Glutamatergic neuron (in vitro differentiated cells): ENCODE measurements around the gene SLC43A2. TPM values are rescaled to one million over a fixed set of nuclear protein-coding genes. Genes with fewer than 3 reads are reported as not detected.

Source experiments
- DNase-seq: peaks from one replicate; pipeline ENCODE4 v3.0.0; 2022
- H3K27ac Mint-ChIP-seq: one replicate; pipeline ENCODE4 v1.8.0; 2020; ENCODE audit warnings: mild to moderate bottlenecking, mixed read lengths, inconsistent platforms; ENCODE audit not compliant: unreplicated experiment
- H3K27me3 Mint-ChIP-seq: one replicate; pipeline ENCODE4 v1.8.0; 2020; ENCODE audit warnings: mild to moderate bottlenecking, moderate library complexity, mixed read lengths, inconsistent platforms; ENCODE audit not compliant: unreplicated experiment
- H3K36me3 Mint-ChIP-seq: one replicate; pipeline ENCODE4 v1.8.0; 2020; ENCODE audit warnings: mild to moderate bottlenecking, mixed read lengths, inconsistent platforms; ENCODE audit not compliant: unreplicated experiment
- H3K4me1 Mint-ChIP-seq: one replicate; pipeline ENCODE4 v1.8.0; 2020; ENCODE audit warnings: mild to moderate bottlenecking, low read depth, mixed read lengths, inconsistent platforms; ENCODE audit not compliant: unreplicated experiment
- H3K4me3 Mint-ChIP-seq: one replicate; pipeline ENCODE4 v1.8.0; 2020; ENCODE audit warnings: mild to moderate bottlenecking, mixed read lengths, inconsistent platforms; ENCODE audit not compliant: unreplicated experiment
- H3K9me3 Mint-ChIP-seq: one replicate; pipeline ENCODE4 v1.8.0; 2020; ENCODE audit warnings: mild to moderate bottlenecking, moderate library complexity, mixed read lengths, inconsistent platforms; ENCODE audit not compliant: unreplicated experiment
- total RNA-seq: library from RNA; stranded (reverse); fragmentation: NEBNext Ultra II Directional; extraction: Animal tissue kit (Norgen Biotek cat#: 25700); gene quantifications from one replicate; pipeline ENCODE4 v1.2.1, GENCODE V29; 2021; ENCODE audit not compliant: unreplicated experiment
- TF ChIP-seq, protein P1 (sequence below): fragments of 200-600 bp; sonication (generic); IDR thresholded peaks from one replicate; pipeline ENCODE4 v1.5.0; 2021; ENCODE audit not compliant: partially characterized antibody, unreplicated experiment

The SLC43A2 gene
- total RNA-seq, 1 donor from 2014 or later: 31.3 TPM

DNA sequence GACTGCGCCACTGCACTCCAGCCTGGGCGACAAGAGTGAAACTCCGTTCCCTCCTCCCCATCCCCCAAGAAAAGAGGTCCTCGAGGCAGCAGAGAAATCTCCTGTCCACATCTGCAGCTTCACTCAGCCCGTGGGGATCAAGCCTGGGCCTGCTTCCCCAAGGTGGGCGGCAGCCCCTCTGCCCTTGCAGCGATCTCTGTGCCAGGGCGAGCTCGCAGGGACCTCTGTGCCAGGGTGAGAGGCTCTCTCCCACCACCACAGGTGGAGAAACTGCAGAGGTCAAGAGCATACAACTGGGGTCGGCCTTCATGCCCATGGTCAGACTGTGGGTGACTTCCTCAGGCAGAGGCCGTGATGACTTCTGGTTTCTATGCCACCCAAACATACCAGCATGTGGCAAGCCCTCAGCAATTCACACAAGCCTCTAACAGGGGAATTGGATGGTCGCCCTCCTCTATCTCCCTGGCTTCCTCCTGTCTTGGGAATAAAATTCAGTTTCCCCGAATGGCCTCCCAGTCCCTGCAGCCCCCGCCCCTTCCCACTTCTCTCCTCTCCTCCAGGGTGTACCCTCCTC, 5.5 kb downstream of the SLC43A2 start:
- TF ChIP-seq, protein P1, sequence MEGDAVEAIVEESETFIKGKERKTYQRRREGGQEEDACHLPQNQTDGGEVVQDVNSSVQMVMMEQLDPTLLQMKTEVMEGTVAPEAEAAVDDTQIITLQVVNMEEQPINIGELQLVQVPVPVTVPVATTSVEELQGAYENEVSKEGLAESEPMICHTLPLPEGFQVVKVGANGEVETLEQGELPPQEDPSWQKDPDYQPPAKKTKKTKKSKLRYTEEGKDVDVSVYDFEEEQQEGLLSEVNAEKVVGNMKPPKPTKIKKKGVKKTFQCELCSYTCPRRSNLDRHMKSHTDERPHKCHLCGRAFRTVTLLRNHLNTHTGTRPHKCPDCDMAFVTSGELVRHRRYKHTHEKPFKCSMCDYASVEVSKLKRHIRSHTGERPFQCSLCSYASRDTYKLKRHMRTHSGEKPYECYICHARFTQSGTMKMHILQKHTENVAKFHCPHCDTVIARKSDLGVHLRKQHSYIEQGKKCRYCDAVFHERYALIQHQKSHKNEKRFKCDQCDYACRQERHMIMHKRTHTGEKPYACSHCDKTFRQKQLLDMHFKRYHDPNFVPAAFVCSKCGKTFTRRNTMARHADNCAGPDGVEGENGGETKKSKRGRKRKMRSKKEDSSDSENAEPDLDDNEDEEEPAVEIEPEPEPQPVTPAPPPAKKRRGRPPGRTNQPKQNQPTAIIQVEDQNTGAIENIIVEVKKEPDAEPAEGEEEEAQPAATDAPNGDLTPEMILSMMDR: no peak
- no peaks in the 10 kb centered on the region for H3K36me3 Mint-ChIP-seq
- H3K4me3 Mint-ChIP-seq: no peak overlapping the region
- peaks cover 12% of the 10 kb centered on the region for H3K27me3 Mint-ChIP-seq
- H3K4me1 Mint-ChIP-seq: peaks cover 19% of the 10 kb centered on the region
- no peak for DNase-seq
- H3K27ac Mint-ChIP-seq: no peak overlapping the region
- peaks cover 9% of the 10 kb centered on the region for H3K9me3 Mint-ChIP-seq

GRCh38 chr17:1621273-1621954, 7.2 kb downstream of the SLC43A2 start:
- H3K4me1 Mint-ChIP-seq: peaks cover 11% of the 10 kb centered on the region
- DNase-seq: no peak
- TF ChIP-seq, protein P1: no peak
- peaks cover 4% of the 10 kb centered on the region for H3K9me3 Mint-ChIP-seq
- H3K27me3 Mint-ChIP-seq: peaks cover 9% of the 10 kb centered on the region
- no peak overlapping the region for H3K27ac Mint-ChIP-seq
- H3K4me3 Mint-ChIP-seq: no peak overlapping the region
- H3K36me3 Mint-ChIP-seq: no peaks in the 10 kb centered on the region

GRCh38 chr17:1620486-1620885, 8.1 kb downstream of the SLC43A2 start:
- no peaks in the 10 kb centered on the region for H3K36me3 Mint-ChIP-seq
- H3K4me1 Mint-ChIP-seq: peaks cover 3% of the 10 kb centered on the region
- TF ChIP-seq, protein P1: no peak
- H3K27me3 Mint-ChIP-seq: peaks cover 4% of the 10 kb centered on the region
- H3K27ac Mint-ChIP-seq: no peak overlapping the region
- H3K4me3 Mint-ChIP-seq: no peak overlapping the region
- H3K9me3 Mint-ChIP-seq: peaks cover 3% of the 10 kb centered on the region
- DNase-seq: no peak

GRCh38 chr17:1617620-1618174, 10.9 kb downstream of the SLC43A2 start:
- H3K36me3 Mint-ChIP-seq: no peaks in the 10 kb centered on the region
- no peak overlapping the region for H3K4me3 Mint-ChIP-seq
- H3K27me3 Mint-ChIP-seq: peaks cover 4% of the 10 kb centered on the region
- TF ChIP-seq, protein P1: no peak
- H3K27ac Mint-ChIP-seq: no peak overlapping the region
- H3K9me3 Mint-ChIP-seq: peaks cover 3% of the 10 kb centered on the region
- H3K4me1 Mint-ChIP-seq: peaks cover 3% of the 10 kb centered on the region
- no peak for DNase-seq

- H3K4me3 Mint-ChIP-seq: no peak overlapping the region
- TF ChIP-seq, protein P1: no peak
- no peak for DNase-seq
- no peaks in the 10 kb centered on the region for H3K36me3 Mint-ChIP-seq
- peaks cover 3% of the 10 kb centered on the region for H3K9me3 Mint-ChIP-seq
- H3K27me3 Mint-ChIP-seq: peaks cover 4% of the 10 kb centered on the region
- no peak overlapping the region for H3K27ac Mint-ChIP-seq
- peaks cover 2% of the 10 kb centered on the region for H3K4me1 Mint-ChIP-seq
Measured at GRCh38 chr17:1616101-1616500, 12.5 kb downstream of the SLC43A2 start.
